Vagina (tissue), 2 donors: ENCODE data around the gene FRMD1. TPM values are rescaled to one million over a fixed set of nuclear protein-coding genes. Genes with fewer than 3 reads are reported as not detected.
A peak's percentile ranks its signal among the peaks of the same experiment; 100 is the strongest.

Source experiments
- DNase-seq, 2 donors: peaks; one replicate each; pipeline ENCODE4 v3.0.0-alpha.2; 2017; ENCODE audit errors: extremely low spot score in 2 of 2
- H3K27ac ChIP-seq: fragments of 200-600 bp; sonication (generic); one replicate; pipeline ENCODE4 v1.5.1; 2019
- H3K27me3 ChIP-seq: fragments of 200-600 bp; sonication (generic); one replicate; pipeline ENCODE4 v1.5.1; 2019
- H3K36me3 ChIP-seq, 2 donors: fragments of 200-600 bp; sonication (generic); one replicate each; pipeline ENCODE4 v1.5.1; 2017 to 2019
- H3K4me1 ChIP-seq: fragments of 200-600 bp; sonication (generic); one replicate; pipeline ENCODE4 v1.5.1; 2019
- H3K4me3 ChIP-seq, 2 donors: fragments of 200-600 bp; sonication (generic); 1 replicate in 1 of 2; 2 replicates in 1 of 2; pipeline ENCODE4 v1.5.1; 2016 to 2019
- H3K9me3 ChIP-seq: fragments of 200-600 bp; sonication (generic); one replicate; pipeline ENCODE4 v1.5.1; 2019
- CTCF ChIP-seq, 3 experiments: fragments of 450-650 bp in 2 of 3; fragments of 200-600 bp in 1 of 3; sonication (generic) in 1 of 3; IDR thresholded peaks; one replicate each; pipeline ENCODE4 v1.5.1; 2017 to 2019; ENCODE audit warnings: antibody characterized with exemption in 3 of 3, mild to moderate bottlenecking in 2 of 3, moderate library complexity in 2 of 3
- POLR2A ChIP-seq, 2 donors: fragments of 450-650 bp; IDR thresholded peaks; one replicate each; pipeline ENCODE4 v1.6.1; 2017; ENCODE audit warnings: antibody characterized with exemption in 2 of 2, mild to moderate bottlenecking in 2 of 2, moderate library complexity in 2 of 2
- POLR2AphosphoS5 ChIP-seq, 2 donors: sonication (generic); formaldehyde crosslinking; IDR thresholded peaks; one replicate each; pipeline ENCODE4 v1.9.0; 2017; ENCODE audit warnings: antibody characterized with exemption in 2 of 2, mild to moderate bottlenecking in 2 of 2, low read depth in 1 of 2; ENCODE audit not compliant: insufficient read depth in 1 of 2
- intact Hi-C: fragments of 100-400 bp; cut with DNase I; formaldehyde crosslinking; loops from one replicate; pipeline ENCODE4 v1.15.1; 2023
- total RNA-seq: library from RNA; depleted of rRNA; stranded (reverse); fragments of >200 nt; gene quantifications from one replicate; pipeline ENCODE4 v1.2.3, GENCODE V29; 2016

FRMD1 gene
- total RNA-seq, 1 donor from 2014 or later = not detected

DNA sequence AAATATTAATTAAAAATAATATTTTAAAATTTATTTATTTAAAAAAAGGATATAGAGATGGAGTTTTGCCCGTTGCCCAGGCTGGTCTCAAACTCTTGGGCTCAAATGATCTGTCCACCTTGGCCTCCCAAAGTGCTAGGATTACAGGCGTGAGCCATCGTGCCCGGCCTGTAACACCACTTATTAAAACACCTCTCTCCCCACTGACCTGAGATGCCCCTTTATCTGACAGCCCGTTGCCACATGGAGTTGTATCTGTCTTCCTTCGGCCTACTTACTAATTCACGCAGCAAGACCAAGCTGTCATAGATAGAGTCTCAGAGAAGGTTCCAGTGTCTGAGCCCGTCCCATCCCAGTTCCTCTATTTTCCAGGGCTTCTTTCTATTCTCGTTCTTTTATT is 50.8 kb downstream of the FRMD1 start:
- peak; percentile 43 to 69 for DNase-seq
- H3K27ac ChIP-seq = no peak overlapping the region
- H3K27me3 ChIP-seq = no peaks in the 10 kb centered on the region
- H3K9me3 ChIP-seq = no peaks in the 10 kb centered on the region
- intact Hi-C loops = no loop called here
- H3K4me3 ChIP-seq = no peak overlapping the region
- TF ChIP-seq POLR2A (IDR thresholded peaks at IDR 0.05) (no peak), POLR2AphosphoS5 (IDR thresholded peaks at IDR 0.05; ENCODE audit: insufficient read depth in 1 of 2, low read depth in 1 of 2) (no peak), CTCF (IDR thresholded peaks at IDR 0.05) (no peak)
- no peaks in the 10 kb centered on the region for H3K36me3 ChIP-seq
- peaks cover 21% of the 10 kb centered on the region for H3K4me1 ChIP-seq

DNA sequence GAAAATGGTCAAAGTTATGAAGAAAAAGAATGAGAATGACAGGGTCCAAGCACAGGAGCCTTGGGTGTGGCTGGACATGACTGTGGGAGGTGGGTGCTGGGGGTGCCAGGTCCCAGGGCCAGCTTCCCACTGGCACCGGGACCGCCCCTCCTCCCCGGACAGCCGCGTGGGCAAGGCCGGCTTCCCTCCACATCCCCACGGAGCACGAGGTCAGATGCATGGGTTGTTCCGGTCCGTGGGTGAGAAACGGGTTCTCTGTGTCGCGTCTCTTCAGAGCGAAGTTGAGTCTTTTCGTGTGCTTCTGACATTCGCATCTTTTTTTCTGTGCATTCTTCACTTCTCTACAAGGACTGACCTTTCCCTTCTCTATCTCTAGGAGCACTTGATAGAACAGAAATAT is 51.5 kb downstream of the FRMD1 start:
- H3K27me3 ChIP-seq = no peaks in the 10 kb centered on the region
- DNase-seq = peak; percentile 52
- H3K4me1 ChIP-seq = peaks cover 18% of the 10 kb centered on the region
- no peak for TF ChIP-seq POLR2AphosphoS5 (IDR thresholded peaks at IDR 0.05; ENCODE audit: insufficient read depth in 1 of 2, low read depth in 1 of 2)
- no peak for TF ChIP-seq POLR2A (IDR thresholded peaks at IDR 0.05)
- TF ChIP-seq CTCF (IDR thresholded peaks at IDR 0.05) = no peak
- intact Hi-C loops = no loop called here
- H3K4me3 ChIP-seq = no peak overlapping the region
- no peaks in the 10 kb centered on the region for H3K36me3 ChIP-seq
- no peak overlapping the region for H3K27ac ChIP-seq
- H3K9me3 ChIP-seq = no peaks in the 10 kb centered on the region

GRCh38 chr6:168026925-168027324 is 52.1 kb downstream of the FRMD1 start:
- H3K27ac ChIP-seq = no peak overlapping the region
- DNase-seq = peak; percentile 42 to 82
- no peaks in the 10 kb centered on the region for H3K27me3 ChIP-seq
- intact Hi-C loops = no loop called here
- TF ChIP-seq POLR2A (IDR thresholded peaks at IDR 0.05) (no peak), CTCF (IDR thresholded peaks at IDR 0.05) (no peak), POLR2AphosphoS5 (IDR thresholded peaks at IDR 0.05; ENCODE audit: insufficient read depth in 1 of 2, low read depth in 1 of 2) (no peak)
- H3K36me3 ChIP-seq = no peaks in the 10 kb centered on the region
- no peak overlapping the region for H3K4me3 ChIP-seq
- no peaks in the 10 kb centered on the region for H3K9me3 ChIP-seq
- H3K4me1 ChIP-seq = peaks cover 14% of the 10 kb centered on the region

- peak; percentile 54 to 82 for DNase-seq
- Histone ChIP-seq H3K4me1 (peaks cover 6% of the 10 kb centered on the region), H3K4me3 (no peak overlapping the region), H3K27ac (no peak overlapping the region), H3K27me3 (no peaks in the 10 kb centered on the region), H3K36me3 (no peaks in the 10 kb centered on the region), H3K9me3 (no peaks in the 10 kb centered on the region)
- TF ChIP-seq POLR2A (IDR thresholded peaks at IDR 0.05) = no peak
- TF ChIP-seq POLR2AphosphoS5 (IDR thresholded peaks at IDR 0.05; ENCODE audit: insufficient read depth in 1 of 2, low read depth in 1 of 2) = no peak
- no peak for TF ChIP-seq CTCF (IDR thresholded peaks at IDR 0.05)
- intact Hi-C loops = no loop called here
Measured at GRCh38 chr6:168025831-168026710, 52.9 kb downstream of the FRMD1 start.

DNA sequence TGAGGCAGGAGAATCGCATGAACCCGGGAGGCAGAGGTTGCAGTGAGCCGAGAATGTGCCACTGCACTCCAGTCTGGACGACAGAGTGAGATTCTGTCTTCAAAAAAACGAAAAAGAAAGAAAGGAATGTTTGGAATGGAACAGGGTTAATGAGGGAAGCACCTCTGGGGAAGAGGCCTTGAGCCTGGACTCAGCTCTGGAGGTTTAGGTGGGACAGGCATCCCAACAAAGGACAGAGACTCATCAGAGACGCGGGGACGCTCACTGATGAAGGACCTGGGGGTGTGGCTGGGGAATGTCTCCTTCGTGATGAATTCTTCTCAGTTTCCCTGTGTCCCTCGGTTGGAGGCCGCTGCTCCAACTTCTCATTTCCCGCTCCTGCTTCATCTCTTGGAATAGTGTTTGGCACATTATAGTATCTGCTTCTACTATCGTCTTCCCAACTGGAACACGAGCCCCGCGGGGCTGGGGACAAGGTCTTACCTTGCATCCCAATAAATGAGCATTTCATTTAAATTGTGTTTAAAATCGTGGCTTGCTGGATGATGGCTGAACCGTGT is 54.0 kb downstream of the FRMD1 start:
- intact Hi-C loops = no loop called here
- Histone ChIP-seq H3K27me3 (no peaks in the 10 kb centered on the region), H3K27ac (no peak overlapping the region), H3K9me3 (no peaks in the 10 kb centered on the region), H3K4me3 (no peak overlapping the region), H3K36me3 (no peaks in the 10 kb centered on the region), H3K4me1 (no peaks in the 10 kb centered on the region)
- TF ChIP-seq CTCF (IDR thresholded peaks at IDR 0.05) = no peak
- TF ChIP-seq POLR2AphosphoS5 (IDR thresholded peaks at IDR 0.05; ENCODE audit: insufficient read depth in 1 of 2, low read depth in 1 of 2) = no peak
- no peak for TF ChIP-seq POLR2A (IDR thresholded peaks at IDR 0.05)
- DNase-seq = peak; percentile 52 to 70
